ENCODE data around the gene KRTAP12-1.

DNA sequence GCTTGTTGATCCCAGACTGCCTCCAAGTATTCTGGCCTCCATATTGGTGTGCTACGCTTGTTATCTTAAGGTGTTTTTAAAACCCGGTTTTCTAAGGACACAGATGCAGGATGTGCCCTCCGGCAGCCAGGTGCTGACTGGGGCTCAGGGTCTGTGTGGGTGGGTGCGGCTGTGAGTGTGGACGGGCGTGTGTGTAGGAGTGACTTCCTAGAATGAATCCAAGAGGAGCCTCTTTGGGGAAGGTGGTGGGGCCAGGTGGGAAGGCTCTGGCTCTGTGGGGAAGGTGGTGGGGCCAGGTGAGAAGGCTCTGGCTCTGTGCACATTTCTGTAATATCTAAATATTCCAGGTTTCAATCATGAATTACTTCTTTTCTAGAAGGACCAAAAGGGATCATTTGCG, 42.2 kb upstream of the KRTAP12-1 start:
- TF ChIP-seq, protein P1, sequence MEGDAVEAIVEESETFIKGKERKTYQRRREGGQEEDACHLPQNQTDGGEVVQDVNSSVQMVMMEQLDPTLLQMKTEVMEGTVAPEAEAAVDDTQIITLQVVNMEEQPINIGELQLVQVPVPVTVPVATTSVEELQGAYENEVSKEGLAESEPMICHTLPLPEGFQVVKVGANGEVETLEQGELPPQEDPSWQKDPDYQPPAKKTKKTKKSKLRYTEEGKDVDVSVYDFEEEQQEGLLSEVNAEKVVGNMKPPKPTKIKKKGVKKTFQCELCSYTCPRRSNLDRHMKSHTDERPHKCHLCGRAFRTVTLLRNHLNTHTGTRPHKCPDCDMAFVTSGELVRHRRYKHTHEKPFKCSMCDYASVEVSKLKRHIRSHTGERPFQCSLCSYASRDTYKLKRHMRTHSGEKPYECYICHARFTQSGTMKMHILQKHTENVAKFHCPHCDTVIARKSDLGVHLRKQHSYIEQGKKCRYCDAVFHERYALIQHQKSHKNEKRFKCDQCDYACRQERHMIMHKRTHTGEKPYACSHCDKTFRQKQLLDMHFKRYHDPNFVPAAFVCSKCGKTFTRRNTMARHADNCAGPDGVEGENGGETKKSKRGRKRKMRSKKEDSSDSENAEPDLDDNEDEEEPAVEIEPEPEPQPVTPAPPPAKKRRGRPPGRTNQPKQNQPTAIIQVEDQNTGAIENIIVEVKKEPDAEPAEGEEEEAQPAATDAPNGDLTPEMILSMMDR (conservative IDR thresholded peaks at IDR 0.05 in 1 of 2, IDR thresholded peaks at IDR 0.05 in 1 of 2; ENCODE audit: low read depth in 1 of 2, low read length in 2 of 2): no peak
- TF ChIP-seq EZH2 (IDR thresholded peaks at IDR 0.05; ENCODE audit: low read length, missing control alignments): no peak

Measured in fibroblast of lung (primary cell).